AG08396 (cell line): ENCODE data around the gene FBXL19.

Experiments
- DNase-seq: peaks from one replicate; pipeline ENCODE4 v3.0.0; 2012; ENCODE audit warnings: low spot score, mixed read lengths

FBXL19 gene

DNA sequence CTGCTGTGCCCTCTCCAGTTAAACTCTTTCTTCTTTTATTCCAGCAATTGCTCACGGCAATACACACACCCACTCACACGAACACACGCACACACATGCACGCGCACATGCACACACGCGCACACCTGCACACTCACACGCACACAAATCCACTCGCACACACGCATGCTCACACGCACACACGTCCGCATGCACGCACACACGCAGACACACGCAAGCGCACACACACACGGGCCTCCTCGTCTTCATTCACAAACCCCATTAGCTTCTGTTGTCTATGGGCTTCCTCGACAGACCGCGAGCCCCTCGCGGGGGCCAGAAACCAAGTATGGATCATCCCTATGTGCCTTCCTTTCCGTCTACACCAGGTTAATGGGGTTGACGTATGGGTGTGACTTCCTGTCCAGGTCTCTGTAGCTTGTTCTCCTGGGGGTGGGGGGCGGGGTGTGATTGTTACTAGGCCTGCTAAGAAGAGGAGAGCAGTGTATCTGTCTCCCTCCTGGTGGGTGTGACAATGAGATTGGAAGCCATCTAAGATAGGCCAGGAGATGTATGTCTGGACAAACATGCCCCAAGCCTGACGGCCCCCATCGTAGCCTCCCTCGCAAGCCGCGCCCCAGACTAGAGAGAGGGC, 27.6 kb upstream of the FBXL19 start:
- DNase-seq = no peak

DNA sequence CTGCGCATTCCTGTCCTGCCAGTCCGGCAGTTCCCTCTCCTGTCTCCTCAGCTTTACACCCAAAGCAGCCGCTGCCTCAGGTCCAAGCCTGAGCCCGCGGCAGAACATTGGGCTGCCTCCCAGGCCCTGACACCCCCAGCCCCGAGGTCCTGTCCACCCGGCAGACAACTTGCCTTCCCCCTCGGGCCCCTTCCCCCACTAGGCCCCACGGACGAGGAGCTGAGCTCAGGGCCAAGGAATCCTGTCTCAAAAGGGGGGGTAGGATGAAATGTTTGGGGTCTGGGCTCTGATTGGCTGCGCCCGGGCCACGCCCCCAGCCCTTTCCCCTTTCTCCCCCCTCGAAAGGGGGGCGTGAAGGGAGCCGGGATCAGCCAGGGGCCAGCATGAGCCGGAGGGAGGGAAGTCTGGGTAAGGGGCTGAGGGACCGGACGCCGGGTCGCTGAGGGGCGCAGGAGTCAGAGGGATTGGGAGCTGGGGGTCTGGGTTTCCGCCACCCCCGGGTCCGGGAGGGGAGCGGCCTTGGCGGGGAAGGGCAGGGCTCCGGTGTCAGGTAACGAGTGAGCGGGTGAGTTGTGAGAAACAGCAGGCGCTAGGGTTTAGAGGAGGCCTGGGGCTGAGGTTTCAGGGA, 27.0 kb upstream of the FBXL19 start, which contains the start of gene CTF1:
CTF1 (plus strand) TSS at position 354 of the 628 bp plus-strand sequence; CDS start at position 384, 30 bp downstream.
- DNase-seq = peak; percentile 92

DNA sequence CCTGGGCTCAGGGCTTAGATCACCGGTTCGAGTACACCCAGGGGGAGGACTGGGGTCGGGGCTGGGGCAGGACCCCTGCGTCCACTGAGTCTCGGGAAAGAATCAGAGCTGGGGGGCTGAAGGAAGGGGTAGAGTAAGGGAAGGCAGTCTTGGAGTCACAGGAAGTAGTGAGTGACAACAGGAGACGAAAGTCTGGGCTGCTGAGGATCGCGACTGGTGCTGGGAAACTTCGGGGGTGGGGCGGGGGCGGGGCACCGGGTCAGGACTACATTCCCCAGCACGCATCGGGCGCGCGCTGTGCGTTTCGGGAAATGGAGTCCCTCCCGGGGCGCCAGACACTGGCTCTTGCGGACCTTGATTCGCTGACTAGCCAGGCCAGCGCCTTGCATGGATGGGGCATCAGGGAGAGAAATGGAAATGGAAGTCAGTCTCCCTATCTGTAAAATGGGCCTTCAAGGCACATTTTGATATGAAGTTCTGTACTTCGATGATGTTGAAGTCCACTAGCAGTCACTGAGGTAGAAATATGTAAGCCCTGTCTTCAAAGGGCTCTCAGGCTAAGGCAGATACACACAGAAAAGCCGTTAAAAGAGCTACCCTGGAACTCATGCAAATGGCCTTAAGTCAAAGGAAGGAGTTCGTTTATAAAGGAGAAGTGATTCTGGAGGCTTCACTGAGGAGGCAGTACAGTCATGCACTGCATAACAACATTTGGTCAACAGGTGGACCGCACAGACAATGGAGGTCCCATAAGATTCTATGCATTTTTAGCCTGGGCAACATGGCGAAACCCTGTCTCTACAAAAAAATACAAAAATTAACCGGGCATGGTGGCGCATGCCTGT, 26.3 kb upstream of the FBXL19 start:
- DNase-seq = peak; percentile 91

DNA sequence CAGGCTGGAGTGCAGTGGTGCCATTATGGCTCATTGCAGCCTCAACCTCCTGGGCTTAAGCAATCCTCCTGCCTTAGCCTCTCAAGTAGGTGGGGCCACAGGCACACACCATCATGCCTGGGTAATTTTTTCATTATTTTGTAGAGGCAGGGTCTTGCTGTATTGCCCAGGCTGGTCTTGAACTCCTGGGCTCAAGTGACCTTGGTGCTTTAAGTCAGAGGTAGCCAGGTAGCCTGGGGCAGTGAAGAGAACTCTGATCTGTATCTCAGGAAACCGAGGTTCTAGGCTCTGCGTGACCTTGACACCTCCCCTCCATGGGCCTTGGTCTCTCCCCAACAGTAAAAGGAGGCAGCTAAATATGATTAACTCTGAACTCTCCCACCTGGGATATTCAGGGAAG, 23.6 kb upstream of the FBXL19 start:
- DNase-seq = no peak

DNA sequence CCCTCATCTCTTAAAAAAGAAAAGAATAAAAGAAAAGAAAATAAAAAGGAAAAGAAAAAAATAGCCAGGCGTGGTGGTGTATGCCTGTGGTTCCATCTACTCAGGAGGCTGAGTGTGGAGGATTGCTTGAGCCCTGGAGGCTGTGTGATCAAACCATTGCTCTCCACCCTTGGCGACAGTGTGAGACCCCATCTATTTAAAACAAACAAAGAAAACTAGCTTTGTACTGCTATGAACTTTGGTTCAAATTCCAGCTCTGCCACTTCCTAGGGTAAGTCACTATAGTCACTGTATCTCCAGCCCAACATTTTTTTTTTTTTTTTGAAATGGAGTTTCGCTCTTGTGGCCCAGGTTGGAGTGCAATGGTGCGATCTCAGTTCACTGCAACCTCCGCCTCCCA, 22.8 kb upstream of the FBXL19 start:
- DNase-seq = no peak

DNA sequence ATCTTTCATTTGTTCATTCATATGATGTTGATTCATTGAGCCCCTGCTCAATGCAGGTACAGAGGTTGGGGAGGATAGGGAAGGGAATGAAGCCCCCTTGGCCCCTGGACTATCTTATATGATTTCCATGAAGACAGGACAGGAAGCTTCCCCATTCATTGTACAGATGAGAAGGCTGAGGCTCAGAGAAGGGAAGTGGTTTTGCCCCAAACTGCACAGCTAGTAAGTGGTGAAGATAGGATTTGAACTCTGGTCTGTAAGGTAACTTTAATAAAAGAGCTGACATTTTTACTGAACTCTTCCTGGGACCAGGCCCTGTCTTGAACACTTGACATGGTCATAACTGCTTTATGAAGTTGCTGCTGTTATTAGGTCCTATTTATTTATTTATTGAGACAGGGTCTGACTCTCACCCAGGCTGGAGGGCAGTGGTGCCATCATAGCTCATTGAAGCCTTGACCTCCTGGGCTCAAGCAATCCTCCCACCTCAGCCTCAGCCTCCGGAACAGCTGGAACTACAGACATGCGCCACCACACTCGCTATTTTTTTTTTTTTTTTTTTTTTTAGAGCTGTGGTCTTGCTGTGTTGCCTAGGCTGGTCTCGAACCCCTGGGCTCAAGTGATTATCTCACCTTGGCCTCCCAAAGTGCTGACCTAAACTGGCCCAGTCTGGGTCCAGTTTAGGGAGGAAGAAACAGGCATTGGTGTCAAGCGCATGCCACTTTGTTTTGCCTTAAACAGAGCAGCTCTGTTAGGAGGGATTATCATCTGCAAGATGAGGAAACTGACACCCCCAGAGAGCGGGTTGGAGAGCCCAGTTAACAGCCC, 22.0 kb upstream of the FBXL19 start:
- no peak for DNase-seq

DNA sequence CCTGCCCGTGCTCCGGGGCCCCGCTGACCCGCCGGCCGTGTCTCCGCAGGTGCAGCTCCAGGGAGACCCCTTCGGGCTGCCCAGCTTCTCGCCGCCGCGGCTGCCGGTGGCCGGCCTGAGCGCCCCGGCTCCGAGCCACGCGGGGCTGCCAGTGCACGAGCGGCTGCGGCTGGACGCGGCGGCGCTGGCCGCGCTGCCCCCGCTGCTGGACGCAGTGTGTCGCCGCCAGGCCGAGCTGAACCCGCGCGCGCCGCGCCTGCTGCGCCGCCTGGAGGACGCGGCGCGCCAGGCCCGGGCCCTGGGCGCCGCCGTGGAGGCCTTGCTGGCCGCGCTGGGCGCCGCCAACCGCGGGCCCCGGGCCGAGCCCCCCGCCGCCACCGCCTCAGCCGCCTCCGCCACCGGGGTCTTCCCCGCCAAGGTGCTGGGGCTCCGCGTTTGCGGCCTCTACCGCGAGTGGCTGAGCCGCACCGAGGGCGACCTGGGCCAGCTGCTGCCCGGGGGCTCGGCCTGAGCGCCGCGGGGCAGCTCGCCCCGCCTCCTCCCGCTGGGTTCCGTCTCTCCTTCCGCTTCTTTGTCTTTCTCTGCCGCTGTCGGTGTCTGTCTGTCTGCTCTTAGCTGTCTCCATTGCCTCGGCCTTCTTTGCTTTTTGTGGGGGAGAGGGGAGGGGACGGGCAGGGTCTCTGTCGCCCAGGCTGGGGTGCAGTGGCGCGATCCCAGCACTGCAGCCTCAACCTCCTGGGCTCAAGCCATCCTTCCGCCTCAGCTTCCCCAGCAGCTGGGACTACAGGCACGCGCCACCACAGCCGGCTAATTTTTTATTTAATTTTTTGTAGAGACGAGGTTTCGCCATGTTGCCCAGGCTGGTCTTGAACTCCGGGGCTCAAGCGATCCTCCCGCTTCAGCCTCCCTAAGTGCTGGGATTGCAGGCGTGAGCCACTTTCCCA, 21.1 kb upstream of the FBXL19 start:
- DNase-seq = peak; percentile 93

DNA sequence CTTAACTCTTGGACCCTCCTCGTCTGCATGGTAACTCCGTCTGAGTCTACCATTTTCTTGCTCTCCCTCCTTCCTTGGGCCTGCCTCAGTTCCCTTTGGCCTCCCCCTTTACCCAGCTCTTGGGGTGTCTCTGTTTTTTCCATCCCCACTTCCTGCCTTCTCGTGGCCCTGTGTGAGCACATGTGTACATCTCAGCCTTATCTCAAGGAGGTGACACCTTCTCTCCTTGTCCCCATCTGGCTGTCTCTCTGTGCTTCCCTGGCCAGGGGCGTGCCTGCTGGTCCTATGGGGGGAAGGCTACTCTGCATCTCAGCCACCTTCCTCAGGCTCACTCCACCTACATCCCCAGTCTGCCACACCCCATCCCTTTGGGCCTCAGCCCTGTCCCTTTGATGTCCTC, 20.4 kb upstream of the FBXL19 start:
- DNase-seq = no peak

DNA sequence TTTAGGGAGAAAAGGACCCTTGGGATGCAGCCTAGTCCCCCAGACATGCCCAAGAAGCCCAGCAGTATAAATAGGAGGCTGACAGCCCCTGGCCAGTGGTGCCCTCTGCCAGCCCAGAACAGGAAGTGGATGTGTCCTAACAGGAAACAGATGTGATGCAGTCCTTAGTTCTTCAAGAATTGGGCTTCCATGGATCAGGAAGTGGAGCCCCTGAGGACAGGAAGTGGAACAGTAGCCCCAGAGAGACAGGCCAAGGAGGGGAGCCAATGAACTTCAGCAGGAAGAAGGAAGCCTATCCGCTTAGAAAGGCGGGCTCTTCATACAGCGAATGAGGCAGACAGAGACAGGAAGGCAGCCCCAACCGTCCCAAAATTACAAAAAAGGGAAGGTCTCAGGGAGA, 19.8 kb upstream of the FBXL19 start:
- DNase-seq = peak; percentile 46

DNA sequence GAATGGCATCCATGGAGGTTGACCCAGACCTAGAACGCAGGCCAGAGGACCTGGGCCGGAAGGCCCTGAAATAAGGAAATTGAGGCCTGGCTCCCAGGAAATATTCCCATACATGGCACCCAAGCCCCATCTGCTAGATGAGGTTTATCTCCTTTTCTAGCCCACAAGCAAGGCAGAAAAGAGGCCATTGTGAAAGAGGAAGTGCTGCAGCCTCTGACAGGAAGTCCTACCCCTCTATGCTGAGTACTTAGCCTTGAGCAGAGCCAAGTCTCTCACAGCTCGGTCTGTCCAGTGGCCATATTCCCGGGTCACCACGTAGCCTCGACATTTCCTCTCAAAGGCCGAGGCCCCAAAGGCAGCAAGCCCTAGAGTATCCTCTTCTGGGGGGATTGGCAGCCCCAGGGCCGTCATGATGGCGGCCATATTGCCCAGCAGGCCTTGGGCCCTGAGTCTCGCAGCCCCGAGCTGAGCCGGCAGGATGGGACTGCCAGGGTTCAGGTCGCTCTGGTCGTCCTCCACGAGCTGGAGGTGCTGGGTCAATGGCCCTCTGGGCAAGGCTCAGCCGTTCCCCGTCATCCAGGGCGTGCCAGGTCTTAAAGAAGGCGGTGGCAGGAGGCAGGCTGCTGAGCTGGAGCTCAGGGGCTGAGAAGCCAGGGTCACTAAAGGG, 19.1 kb upstream of the FBXL19 start:
- no peak for DNase-seq

DNA sequence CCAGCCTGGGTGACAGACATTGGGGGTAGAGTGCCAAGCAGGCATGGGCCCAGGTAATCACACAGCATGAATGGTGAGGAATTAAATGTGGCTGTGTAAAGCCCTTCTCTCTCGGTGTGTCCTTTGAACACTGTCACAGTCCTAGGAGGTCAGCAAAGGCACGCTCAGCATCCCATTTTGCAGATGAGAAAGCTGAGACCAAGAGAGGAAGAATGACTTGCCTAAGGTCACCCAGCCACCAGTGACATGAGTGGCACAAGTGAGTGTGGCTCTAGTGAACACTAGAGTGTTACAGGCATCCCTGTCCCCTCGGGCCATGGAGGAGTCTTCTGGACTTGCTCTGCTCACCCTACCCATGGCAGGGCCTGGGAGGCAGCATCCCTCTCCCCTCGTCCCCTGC, 16.3 kb upstream of the FBXL19 start:
- no peak for DNase-seq

DNA sequence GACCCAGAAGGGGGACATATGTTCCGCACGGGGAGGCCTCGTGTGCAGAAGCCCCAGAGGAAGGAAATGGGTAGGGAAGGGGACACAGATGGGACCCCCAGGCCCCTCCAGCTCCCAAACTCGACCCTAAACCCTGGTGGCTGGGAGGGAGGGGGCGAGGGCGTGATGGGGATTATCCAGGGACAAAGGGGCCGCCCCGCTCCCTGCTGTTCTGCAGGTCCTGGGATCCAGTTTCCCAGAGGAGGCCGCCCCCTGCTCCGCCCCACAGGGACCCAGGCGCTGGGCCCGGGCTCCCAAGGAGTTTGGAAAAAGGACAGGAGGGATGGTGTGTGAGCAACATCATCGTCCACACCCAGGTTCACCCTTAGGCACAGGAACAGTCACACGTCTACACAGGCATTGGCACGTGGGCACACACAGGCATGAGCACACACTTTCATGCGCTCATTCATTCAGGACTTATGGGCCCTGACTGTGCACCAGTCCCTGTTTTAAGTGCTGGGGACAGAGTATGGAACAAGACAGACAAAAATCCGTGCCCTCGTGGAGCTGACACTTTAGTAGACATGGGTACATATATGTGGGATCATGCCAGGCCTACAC, 12.8 kb upstream of the FBXL19 start:
- no peak for DNase-seq

DNA sequence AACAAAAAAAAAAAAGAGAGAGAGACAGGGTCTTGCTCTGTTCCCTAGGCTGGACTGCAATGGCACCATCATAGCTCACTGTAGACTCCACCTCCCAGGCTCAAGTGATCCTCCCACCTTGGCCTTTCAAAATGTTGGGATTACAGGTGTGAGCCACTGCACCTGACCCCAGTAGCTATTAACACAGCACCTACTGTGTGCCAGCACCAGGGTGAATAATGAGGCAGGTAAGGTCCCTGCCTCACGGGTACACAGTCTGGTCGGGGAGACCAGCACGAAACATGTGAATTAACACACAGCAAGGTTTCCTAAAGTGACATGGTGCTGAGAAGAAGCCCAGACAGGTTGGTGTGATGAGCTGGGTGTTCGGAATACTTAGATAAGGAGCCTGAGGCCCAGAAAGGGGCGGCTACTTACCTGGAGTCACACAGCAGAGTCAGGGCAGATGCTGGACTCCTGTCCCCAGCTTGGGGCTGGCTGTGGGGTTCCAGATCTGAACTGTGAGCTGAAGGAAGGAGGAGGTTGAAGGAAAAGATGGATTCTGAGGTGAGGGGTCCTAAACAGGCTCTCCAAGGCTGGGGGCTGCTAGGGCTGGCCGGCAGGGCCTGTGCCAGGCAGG, 10.5 kb upstream of the FBXL19 start:
- DNase-seq = no peak

DNA sequence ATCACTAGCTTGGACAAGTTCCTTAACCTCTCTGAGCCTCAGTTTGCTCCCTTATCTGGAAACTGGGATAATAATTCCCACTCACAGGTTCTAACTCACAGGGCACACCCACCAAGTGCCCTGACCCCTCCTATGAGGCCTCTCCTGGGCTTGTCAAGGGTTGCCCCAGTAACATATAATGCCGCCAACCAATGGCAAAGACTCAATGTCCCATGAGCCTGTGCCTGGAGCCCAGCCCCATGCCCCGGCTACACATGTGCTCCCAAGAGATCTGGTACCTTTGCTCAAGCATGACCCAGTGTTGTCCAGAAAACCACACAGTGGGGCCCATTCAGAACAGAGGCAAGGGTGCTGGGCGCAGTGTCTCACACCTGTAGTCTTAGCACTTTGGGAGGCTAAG, 8.5 kb upstream of the FBXL19 start:
- no peak for DNase-seq

DNA sequence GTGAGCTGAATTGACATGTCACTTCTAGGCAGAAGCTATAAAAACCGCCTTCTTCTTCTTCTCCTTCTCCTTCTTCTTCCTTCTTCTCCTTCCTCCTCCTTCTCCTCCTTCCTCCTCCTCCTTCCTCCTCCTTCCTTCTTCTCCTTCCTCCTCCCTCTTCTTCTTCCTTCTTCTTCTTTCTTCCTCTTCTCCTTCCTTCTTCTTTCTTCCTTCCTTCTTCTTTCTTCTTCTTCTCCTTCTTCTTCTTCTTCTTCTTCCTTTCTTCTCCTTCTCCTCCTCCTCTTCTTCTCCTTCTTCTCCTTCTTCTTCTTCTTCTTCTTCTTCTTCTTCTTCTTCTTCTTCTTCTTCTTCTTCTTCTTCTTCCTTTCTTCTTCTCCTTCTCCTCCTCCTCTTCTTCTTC, 4.8 kb upstream of the FBXL19 start:
- DNase-seq = no peak

DNA sequence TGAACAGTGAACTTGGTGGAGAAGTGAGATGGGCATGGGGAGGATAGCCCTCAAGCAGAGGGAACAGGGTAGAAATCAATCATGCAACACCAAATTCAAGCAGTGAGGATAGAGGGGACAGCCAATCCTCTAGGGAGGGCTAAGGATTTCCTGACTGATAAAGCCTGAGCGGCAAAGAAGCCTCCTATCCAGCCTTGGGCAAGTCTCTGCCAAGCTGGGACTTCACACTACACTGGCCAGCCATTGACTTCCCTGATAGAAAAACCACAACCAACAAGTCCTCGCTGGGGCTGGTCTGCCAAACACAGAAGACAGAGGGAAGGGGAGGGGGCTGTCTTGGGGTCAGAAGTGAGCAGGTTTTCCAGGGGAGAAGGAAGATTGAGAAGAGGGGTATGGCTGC, 2.5 kb upstream of the FBXL19 start:
- DNase-seq = no peak

DNA sequence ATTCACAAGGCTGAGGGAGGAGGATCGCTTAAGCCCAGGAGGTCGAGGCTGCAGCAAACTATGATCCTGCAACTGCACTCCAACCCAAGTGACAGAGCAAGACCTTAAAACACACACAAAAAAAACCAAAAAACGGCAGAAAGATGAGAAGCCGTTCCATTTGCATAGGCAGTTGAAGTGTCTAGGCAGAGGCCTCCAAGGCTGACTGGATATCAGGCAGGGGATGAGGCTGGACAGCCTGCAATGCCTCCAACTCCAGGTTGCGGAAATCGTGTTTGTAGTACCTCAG, 2.0 kb upstream of the FBXL19 start:
- no peak for DNase-seq

DNA sequence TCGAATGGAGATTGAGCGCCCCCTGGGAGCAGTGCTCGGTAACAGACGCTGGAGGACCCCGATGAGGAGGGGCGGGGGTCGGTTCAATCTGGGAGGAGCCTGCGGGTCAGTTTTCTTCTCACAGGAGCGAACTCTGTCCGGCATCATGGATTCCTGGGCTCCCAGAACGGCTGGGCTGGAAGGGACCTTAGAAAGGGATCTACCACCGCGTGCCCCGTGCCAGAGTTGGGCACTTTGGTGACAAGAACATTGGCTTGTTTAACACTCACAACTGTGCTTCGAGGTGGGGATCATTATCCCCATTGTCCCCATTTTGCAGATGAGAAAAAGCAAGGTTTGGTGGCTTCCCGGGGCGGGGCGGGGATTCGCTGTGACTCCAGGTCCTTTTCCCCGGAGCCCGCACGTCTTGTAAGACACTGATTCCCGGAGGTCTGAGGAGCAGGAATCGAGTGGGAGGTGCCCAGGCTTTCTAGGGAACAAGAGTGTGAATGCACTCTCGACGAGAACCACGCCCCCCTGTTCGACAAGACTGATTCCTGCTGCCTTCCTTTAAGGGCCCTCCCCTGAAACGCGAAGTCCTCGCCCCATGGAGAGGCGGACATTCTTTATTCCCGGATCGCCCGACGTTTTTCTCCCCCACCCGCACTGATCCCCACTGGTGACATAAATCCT, 1.5 kb upstream of the FBXL19 start:
- DNase-seq = peak; percentile 85

DNA sequence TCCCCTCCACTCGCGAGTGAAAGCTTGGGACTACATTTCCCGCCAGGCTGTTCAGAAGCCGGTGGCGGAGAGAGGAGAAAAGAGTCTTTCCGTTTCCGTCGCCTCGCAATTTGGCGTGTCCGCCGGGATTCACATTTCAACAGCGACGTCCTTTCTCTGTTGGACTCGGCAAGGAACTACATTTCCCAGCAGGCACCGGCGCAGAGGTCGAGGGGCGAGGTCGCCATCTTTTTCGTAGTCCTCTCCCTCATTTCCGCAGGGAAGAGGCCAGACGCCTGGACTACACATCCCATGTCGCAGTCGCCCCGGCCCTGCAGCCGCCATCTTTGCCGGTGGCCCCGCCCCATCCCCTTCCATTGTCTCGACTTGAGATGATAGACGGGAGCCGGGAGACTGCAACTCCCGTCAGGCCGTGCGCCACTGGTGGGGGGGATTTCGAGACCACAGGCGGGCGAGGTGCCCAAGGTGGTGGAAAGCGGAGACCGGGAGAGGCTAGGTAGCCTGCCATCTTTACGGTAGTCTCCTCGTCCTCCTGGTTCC, 882 bp upstream of the FBXL19 start:
- peak; percentile 95 for DNase-seq
